ENCODE results near the gene MEAF6. TPM values are rescaled to one million over a fixed set of nuclear protein-coding genes. Genes with fewer than 3 reads are reported as not detected.

The MEAF6 gene
- total and polyA plus RNA-seq, 2 of the 4 experiments (the other 2 are of a cell fraction), result 36.2 to 40.7 TPM

GRCh38 chr1:37452416-37452815 lies 62.1 kb downstream of the MEAF6 start:
- Histone ChIP-seq H3K4me1 (ENCODE audit: control insufficient read depth, insufficient read depth, low read length) (peaks cover 4% of the 10 kb centered on the region), H3K27me3 (ENCODE audit: control insufficient read depth, insufficient read depth, low read length) (peaks cover 3% of the 10 kb centered on the region), H3K9me3 (ENCODE audit: control insufficient read depth, insufficient read depth, low read length) (no peaks in the 10 kb centered on the region), H2AK9ac (replicated peaks; ENCODE audit: low read depth, low read length, poor library complexity) (no peak overlapping the region), H2BK5ac (ENCODE audit: low read depth, low read length, poor library complexity, severe bottlenecking) (no peak overlapping the region), H4K91ac (ENCODE audit: insufficient read depth, low read depth, low read length) (no peak overlapping the region), H4K5ac (ENCODE audit: low read depth, low read length) (no peak overlapping the region), H2BK120ac (ENCODE audit: low read depth, low read length) (no peak overlapping the region), H3K9ac (ENCODE audit: low read depth, low read length) (no peak overlapping the region), H3K56ac (ENCODE audit: extremely low read depth, insufficient read depth, low read length) (no peak overlapping the region), H4K20me1 (ENCODE audit: insufficient read depth, low read length) (no peaks in the 10 kb centered on the region), H2AFZ (replicated peaks; ENCODE audit: low read length, poor library complexity) (no peak overlapping the region), H3K14ac (replicated peaks; ENCODE audit: low read depth, low read length) (no peak overlapping the region), H4K8ac (ENCODE audit: low read depth in 2 of 2, low read length in 2 of 2) (no peak overlapping the region), H3K23ac (ENCODE audit: low read depth, low read length) (no peak overlapping the region), H3K4me2 (ENCODE audit: low read depth, low read length) (no peak overlapping the region), H3K4me3 (ENCODE audit: insufficient read depth, low read depth, low read length) (no peak overlapping the region), H2BK20ac (ENCODE audit: low read depth, low read length) (no peak overlapping the region), H3K9me1 (ENCODE audit: insufficient read depth, low read length) (no peaks in the 10 kb centered on the region), H3K18ac (ENCODE audit: low read depth, low read length) (no peak overlapping the region), H2BK15ac (ENCODE audit: low read depth, low read length) (no peak overlapping the region), H3K36me3 (ENCODE audit: control insufficient read depth, insufficient read depth, low read length) (no peaks in the 10 kb centered on the region), H3K79me1 (ENCODE audit: low read depth in 1 of 2, low read length in 2 of 2) (peaks cover 0 to 3% of the 10 kb centered on the region in 2 experiments; a peak in 1 of 4 replicates), H3K27ac (ENCODE audit: insufficient read depth, low read length) (no peak overlapping the region), H2AK5ac (ENCODE audit: low read depth, low read length) (no peak overlapping the region), H3K4ac (ENCODE audit: low read depth, low read length) (no peak overlapping the region)
- no CpG with 5 or more reads among the region's 6 CpGs for WGBS, 2 experiments (ENCODE audit: extremely low coverage in 2 of 2, insufficient read length in 1 of 2)
- CTCF ChIA-PET, result interaction anchor here (0.5 to 5.7 kb wide), 2 partner anchors 35 to 96 kb away, joined by 3 to 49 read pairs; no protein-coding TSS in a partner anchor
- intact Hi-C loops (cut with micrococcal nuclease), result loop anchor here (10.0 kb wide), 1 partner anchor 122 kb away; no protein-coding TSS in a partner anchor
- no TSS peak for BruUV-seq (replicated peaks)
- ATAC-seq (ENCODE audit: low read depth), result no peak
- DNase-seq, result no peak
- TF ChIP-seq MAFK (IDR thresholded peaks at IDR 0.05; ENCODE audit: low read depth, low read length) (no peak), CHD1 (IDR thresholded peaks at IDR 0.05; ENCODE audit: low read depth, low read length) (no peak), FOS (IDR thresholded peaks at IDR 0.05; ENCODE audit: low read depth, low read length) (no peak), RAD21 (IDR thresholded peaks at IDR 0.05; ENCODE audit: low read length) (no peak), MAZ (IDR thresholded peaks at IDR 0.05; ENCODE audit: borderline replicate concordance, low read depth, low read length) (no peak), ELK1 (IDR thresholded peaks at IDR 0.05; ENCODE audit: borderline replicate concordance, low read depth, low read length) (no peak), SMC3 (IDR thresholded peaks at IDR 0.05; ENCODE audit: low read depth, low read length) (no peak), RCOR1 (IDR thresholded peaks at IDR 0.05; ENCODE audit: insufficient replicate concordance, low read length) (no peak), MXI1 (IDR thresholded peaks at IDR 0.05; ENCODE audit: borderline replicate concordance, low read depth, low read length) (no peak), POLR2A (IDR thresholded peaks at IDR 0.05; ENCODE audit: low read depth, low read length) (no peak), BHLHE40 (IDR thresholded peaks at IDR 0.05; ENCODE audit: low read depth, low read length) (no peak), NFE2L2 (IDR thresholded peaks at IDR 0.05; ENCODE audit: low read depth, low read length) (no peak), CEBPB (IDR thresholded peaks at IDR 0.05; ENCODE audit: low read depth, low read length) (no peak), RFX5 (IDR thresholded peaks at IDR 0.05; ENCODE audit: low read depth, low read length) (no peak), CTCF (conservative IDR thresholded peaks at IDR 0.05; ENCODE audit: low read depth, low read length) (no peak), USF2 (IDR thresholded peaks at IDR 0.05; ENCODE audit: low read depth, low read length) (no peak)
- POLR2A ChIA-PET (ENCODE audit: unreplicated experiment), result no interaction called here
- dilution Hi-C loops (cut with HindIII; ENCODE audit: low sequenced_read_pairs, unreplicated experiment), result no loop called here
- in situ Hi-C loops (cut with MboI; ENCODE audit: low sequenced_read_pairs), result loop anchor here (5.0 to 10.0 kb wide), 2 partner anchors 35 to 232 kb away; no protein-coding TSS in a partner anchor
